Keratinocyte (primary cell): ENCODE results near the gene FAIM2.

Source experiments
- EZH2 ChIP-seq: IDR thresholded peaks from one replicate; pipeline ENCODE4 v1.6.1; 2012; ENCODE audit warnings: inconsistent platforms, mild to moderate bottlenecking, low read length, moderate library complexity
- TF ChIP-seq, protein P1 (sequence below), 3 experiments: IDR thresholded peaks in 1 of 3; conservative IDR thresholded peaks in 1 of 3; optimal IDR thresholded peaks in 1 of 3; 2 replicates in 2 of 3; 3 replicates in 1 of 3; pipeline versions ENCODE3 to v1.5.1; 2011; ENCODE audit warnings: low read length in 3 of 3, mild to moderate bottlenecking in 3 of 3, moderate library complexity in 2 of 3, control low read depth in 1 of 3, inconsistent platforms in 1 of 3; ENCODE audit not compliant: insufficient read depth in 2 of 3; ENCODE audit errors: extremely low read depth in 1 of 3

DNA sequence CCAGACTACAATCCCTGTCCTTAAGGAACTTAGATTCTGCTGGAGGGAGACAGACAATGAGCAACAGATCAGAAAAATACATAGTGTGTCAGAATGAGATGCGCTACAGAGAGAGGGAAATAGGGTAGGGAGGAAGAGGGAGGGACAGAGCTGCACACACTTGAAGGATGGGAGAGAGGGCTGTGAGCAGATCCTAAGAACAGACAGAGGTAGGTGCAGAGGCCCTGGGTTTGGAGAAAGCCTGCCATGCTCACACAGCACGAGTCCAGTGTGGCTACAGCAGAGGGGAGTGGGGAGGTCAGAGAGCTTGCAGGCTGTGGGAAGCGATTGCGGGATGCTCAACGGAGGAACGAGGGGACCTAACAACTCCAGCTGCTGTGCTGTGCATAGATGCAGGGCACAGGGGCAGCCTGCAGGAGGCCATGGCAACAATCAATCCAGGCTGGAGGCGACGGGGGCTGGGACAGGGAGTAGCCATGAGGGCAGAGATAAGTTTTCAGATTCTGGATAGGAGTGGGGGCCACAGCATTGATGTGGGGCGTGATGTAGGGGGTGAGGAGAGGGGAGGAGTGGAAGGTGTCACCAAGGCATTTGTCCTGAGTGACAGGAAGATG, 20.7 kb downstream of the FAIM2 start:
- TF ChIP-seq, protein P1, sequence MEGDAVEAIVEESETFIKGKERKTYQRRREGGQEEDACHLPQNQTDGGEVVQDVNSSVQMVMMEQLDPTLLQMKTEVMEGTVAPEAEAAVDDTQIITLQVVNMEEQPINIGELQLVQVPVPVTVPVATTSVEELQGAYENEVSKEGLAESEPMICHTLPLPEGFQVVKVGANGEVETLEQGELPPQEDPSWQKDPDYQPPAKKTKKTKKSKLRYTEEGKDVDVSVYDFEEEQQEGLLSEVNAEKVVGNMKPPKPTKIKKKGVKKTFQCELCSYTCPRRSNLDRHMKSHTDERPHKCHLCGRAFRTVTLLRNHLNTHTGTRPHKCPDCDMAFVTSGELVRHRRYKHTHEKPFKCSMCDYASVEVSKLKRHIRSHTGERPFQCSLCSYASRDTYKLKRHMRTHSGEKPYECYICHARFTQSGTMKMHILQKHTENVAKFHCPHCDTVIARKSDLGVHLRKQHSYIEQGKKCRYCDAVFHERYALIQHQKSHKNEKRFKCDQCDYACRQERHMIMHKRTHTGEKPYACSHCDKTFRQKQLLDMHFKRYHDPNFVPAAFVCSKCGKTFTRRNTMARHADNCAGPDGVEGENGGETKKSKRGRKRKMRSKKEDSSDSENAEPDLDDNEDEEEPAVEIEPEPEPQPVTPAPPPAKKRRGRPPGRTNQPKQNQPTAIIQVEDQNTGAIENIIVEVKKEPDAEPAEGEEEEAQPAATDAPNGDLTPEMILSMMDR (optimal IDR thresholded peaks at IDR 0.05 in 1 of 3, IDR thresholded peaks at IDR 0.05 in 1 of 3, conservative IDR thresholded peaks at IDR 0.05 in 1 of 3; ENCODE audit: extremely low read depth in 1 of 3, insufficient read depth in 2 of 3, low read length in 3 of 3): no peak
- TF ChIP-seq EZH2: no peak
